ENCODE measurements around the gene GPATCH3.
A peak's percentile ranks its signal among the peaks of the same experiment; 100 is the strongest.
"Not testable (repeated sequence)": the region's sequence is repeated elsewhere in the genome, so short reads cannot be mapped to it uniquely, and the experiment has no call there.

GPATCH3 gene, protein sequence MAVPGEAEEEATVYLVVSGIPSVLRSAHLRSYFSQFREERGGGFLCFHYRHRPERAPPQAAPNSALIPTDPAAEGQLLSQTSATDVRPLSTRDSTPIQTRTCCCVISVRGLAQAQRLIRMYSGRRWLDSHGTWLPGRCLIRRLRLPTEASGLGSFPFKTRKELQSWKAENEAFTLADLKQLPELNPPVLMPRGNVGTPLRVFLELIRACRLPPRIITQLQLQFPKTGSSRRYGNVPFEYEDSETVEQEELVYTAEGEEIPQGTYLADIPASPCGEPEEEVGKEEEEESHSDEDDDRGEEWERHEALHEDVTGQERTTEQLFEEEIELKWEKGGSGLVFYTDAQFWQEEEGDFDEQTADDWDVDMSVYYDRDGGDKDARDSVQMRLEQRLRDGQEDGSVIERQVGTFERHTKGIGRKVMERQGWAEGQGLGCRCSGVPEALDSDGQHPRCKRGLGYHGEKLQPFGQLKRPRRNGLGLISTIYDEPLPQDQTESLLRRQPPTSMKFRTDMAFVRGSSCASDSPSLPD

GRCh38 chr1:26900001-26900814, at the start of gene GPATCH3:
Gene GPATCH3 (minus strand): TSS chr1:26900467. CDS start chr1:26900442, 25 bp downstream.
- peak; percentile 96 for DNase-seq (ENCODE audit: low spot score)

DNA sequence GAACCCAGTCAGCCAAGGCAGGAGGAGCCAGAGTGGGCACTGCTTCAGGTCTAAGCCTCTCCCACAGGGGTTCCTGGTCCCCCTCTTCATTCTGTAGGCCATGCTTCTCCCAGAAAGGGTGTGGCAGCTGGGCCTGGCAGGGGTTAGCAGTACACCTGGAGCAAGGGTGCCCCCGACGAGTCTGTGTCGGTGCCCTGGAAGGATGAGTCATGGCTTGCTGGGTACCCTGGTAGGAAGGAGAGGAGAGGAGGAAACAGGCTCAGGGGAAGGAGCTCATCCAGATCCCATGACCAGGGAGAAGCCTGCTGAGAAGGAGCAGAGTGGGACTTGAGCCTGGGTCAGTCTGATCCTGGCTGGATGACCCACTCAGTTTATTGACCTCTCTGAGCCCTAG, 49.7 kb upstream of the GPATCH3 start:
- DNase-seq (ENCODE audit: low spot score) = no peak

- DNase-seq (ENCODE audit: low spot score) = no peak
Observed at GRCh38 chr1:26949266-26949925, 49.1 kb upstream of the GPATCH3 start.

DNA sequence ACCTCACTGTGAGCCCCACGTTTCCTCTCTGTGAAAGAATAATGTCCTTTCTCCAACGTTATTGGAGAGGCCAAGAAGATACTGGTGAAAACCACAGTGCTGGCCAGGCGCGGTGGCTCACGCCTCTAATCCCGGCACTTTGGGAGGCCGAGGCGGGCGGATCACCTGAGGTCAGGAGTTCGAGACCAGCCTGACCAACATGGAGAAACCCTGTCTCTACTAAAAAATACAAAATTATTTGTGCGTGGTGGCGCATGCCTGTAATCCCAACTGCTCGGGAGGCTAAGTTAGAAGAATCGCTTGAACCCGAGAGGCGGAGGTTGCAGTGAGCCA, 48.4 kb upstream of the GPATCH3 start:
- DNase-seq (ENCODE audit: low spot score) = not testable (repeated sequence)

GRCh38 chr1:26946270-26946669, 46.0 kb upstream of the GPATCH3 start:
- DNase-seq (ENCODE audit: low spot score) = no peak

GRCh38 chr1:26945728-26946127, 45.5 kb upstream of the GPATCH3 start:
- DNase-seq (ENCODE audit: low spot score) = no peak

DNA sequence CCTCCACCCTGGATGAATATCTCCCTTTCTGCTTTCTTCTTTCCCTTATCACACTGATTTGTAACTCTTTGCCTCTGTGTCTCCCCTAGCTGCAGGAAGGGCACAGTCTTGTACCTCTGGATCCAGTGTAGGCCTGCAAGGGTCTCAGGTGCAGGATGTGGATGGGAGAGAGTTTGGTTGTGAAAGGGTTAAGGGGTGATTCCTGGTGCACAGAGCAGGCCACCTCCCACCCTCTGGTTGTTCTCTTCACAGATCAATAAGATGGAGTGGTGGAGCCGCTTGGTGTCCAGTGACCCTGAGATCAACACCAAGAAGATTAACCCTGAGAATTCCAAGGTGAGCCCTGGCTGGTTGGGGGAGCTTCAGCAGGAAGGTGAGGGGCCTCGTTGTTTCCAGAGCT, 44.9 kb upstream of the GPATCH3 start:
- DNase-seq (ENCODE audit: low spot score) = no peak

GRCh38 chr1:26942656-26943055, 42.4 kb upstream of the GPATCH3 start:
- no peak for DNase-seq (ENCODE audit: low spot score)

DNA sequence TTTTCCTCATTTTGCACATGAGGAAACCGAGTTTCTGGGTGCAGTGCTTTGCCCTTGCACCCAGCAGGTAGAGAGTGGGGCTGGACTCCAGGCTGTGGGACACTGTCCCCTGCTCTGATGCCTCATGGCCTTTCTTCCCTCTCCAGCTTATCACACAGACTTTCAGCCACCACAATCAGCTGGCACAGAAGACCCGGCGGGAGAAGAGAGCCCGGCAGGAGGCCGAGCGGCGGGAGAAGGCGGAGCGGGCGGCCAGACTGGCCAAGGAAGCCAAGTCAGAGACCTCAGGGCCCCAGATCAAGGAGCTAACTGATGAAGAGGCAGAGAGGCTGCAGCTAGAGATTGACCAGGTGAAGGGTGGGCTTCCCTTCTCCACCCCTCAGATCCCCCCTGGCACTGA, 41.0 kb upstream of the GPATCH3 start:
- DNase-seq (ENCODE audit: low spot score) = no peak

GRCh38 chr1:26938659-26939025, 38.4 kb upstream of the GPATCH3 start:
- no peak for DNase-seq (ENCODE audit: low spot score)

- no peak for DNase-seq (ENCODE audit: low spot score)
Observed at GRCh38 chr1:26938004-26938658, 37.9 kb upstream of the GPATCH3 start.

DNA sequence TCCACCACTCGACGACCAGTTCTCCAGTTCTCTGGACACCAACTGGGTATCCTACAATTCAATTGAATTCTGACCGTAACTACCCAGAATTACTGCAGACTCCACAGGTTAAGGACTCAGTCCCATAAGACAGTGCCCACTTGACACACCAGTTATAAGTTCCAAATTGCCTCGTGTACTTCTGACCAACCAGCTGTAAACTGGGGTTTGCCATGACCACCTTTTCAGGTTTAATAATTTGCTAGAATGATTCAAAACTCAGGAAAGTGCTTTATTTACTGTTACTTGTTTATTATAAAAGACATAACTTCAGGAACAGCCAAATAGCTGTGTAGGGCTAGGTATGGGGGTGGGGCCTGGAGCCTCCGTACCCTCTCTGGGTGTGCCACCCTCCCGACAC, 36.6 kb upstream of the GPATCH3 start:
- DNase-seq (ENCODE audit: low spot score) = no peak

GRCh38 chr1:26932531-26932930, 32.3 kb upstream of the GPATCH3 start:
- DNase-seq (ENCODE audit: low spot score) = no peak

DNA sequence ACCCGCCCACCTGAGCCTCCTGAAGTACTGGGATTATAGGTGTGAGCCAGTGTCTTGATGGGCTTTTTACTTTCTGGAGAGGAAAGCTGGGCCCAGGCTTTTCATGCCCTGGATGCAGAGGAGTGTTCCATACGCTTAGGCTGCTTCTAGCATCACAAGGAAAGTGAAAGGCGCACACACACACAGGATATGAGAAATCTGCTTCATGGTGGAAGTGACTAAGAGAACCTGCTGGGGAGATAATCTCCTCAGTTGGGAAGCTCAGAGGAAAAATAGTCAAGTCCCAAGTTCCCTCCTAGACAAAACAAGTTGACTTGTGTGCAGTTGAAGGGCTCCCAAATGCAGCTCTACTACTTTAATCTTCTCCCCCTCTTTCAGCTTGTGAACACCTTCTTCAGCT, 23.4 kb upstream of the GPATCH3 start:
- no peak for DNase-seq (ENCODE audit: low spot score)

GRCh38 chr1:26922901-26923300, 22.6 kb upstream of the GPATCH3 start:
- no peak for DNase-seq (ENCODE audit: low spot score)

DNA sequence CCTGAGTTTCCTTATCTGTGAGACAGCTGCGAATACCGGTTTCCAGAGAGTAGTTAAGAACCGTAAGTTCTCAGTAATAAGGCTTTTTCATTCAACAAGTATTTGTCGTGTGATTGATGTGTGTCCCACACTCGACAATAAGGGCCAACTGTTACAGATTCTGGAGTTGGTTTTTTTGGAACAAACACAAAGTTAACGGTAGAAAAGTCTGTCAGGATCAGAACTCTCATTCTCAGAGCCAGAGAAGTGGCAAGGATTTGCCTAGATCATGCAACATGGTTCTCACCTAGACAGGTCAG, 22.1 kb upstream of the GPATCH3 start:
- peak; percentile 30 for DNase-seq (ENCODE audit: low spot score)

- peak; percentile 97 for DNase-seq (ENCODE audit: low spot score)
Observed at GRCh38 chr1:26921540-26922430, 21.5 kb upstream of the GPATCH3 start, which contains the start of gene NUDC. Gene NUDC (plus strand): TSS chr1:26921743. CDS start chr1:26921849, 106 bp downstream.

GRCh38 chr1:26921126-26921539, 20.9 kb upstream of the GPATCH3 start:
- DNase-seq (ENCODE audit: low spot score) = no peak

- peak; percentile 37 for DNase-seq (ENCODE audit: low spot score)
Observed at GRCh38 chr1:26915204-26915842, 15.1 kb upstream of the GPATCH3 start.

DNA sequence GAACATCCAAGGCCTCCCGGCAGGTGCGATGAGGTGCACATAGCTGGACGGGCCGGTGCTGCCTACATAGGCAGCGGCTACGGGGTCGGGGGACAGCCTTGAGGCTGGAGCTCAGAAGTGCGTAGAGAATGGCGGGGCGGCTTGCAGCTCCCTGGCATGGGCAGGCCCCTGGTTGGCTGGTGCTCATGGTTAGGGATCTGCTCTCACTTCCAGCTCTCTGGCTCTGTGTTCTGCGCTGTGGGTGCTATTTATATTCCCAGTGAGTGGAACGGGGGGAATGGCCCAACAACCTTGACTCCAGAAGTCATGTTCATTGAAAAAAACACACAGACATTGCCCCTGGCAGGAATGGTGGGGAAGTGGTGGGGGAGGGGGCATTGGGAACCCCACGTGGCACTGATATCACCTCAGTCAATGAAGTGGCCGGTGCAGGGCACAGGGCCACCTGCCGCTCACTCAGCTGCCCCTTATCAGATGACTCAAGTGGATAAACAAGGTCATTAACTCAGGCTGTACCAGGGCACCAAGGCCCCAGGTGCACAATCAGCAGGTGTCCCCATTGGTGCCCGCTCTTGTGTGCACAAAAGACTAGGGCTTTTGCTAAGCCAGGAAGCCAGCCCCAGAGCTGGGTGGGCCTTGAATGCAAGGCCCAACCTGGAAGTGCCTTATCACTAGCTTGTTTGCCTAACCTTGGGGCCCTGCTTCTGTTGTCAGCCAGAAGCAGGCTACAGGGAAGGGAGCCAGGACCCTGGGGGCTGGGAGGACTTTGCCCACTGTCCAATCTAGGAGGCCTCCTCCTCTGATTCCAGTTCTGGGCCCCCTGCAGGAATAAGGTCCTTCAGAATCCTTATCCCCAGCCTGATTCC, 13.7 kb upstream of the GPATCH3 start, which contains the start of gene NR0B2:
Gene NR0B2, minus strand, starts transcription at position 222 of the 866 bp plus-strand sequence. Its CDS starts 35 bp downstream, at position 187.
- peak; percentile 52 for DNase-seq (ENCODE audit: low spot score)

Measured in hematopoietic multipotent progenitor cell treated with erythropoietin and hydrocortisone succinate and interleukin-3 and kit ligand, for 17 days (in vitro differentiated cells).